ENCODE data around the gene PTPRG.

Gene PTPRG

DNA sequence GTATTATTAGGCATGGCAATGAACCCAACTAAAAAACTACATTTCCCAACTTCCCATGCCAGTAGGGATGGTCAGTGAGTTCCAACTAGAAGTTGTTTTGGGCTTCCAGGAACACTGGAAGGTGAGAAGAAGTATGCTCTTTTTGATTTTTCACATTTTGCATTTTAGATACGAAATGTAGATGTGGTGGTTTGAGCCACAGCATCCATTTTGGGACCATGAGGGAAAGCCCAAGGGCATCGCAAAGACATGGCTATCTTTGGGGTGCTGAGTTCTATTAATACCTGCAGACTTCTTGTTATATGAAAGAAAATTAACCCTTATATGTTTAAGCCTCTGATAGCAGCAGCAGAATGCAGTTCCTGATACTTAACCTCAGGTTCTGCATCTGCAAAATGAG is 62.9 kb downstream of the PTPRG start:
- DNase-seq = no peak

DNA sequence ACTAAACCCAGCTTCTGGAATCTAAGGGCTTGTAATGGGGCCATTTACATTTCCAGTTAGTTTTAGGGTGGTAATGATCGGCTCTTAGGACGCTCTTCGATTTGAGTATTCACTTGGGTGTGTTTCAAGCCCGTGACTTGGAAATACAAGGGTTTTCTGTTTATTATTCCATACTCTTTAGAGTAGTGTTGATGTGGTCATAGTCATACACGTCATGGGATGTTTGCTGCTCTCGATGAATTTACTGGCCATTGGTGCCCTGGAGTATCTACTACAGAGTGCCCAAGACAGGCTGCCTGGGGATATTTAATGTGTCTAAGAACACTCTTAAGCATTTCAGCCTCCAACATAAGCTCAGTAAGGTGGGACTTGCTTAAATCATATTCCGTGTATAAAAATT is 64.1 kb downstream of the PTPRG start:
- no peak for DNase-seq

DNA sequence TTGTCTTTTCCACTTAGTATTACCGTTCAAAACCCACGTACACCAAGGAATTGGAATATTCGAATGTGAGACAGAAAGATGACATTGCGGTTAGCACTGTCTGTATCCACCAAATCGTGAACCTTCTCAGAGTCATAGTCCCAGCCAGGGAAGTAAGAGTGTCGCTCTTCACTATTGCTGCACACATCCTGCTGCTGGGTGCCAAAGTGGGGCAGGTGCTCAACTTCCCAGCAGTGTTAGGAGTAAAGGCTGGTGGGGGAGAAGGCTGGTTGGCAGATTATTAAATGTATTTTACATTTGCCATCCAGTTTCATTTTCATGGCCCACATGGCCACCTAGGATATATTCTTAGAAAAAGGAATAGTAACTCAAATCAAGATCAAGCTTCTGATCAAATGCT is 65.1 kb downstream of the PTPRG start:
- no peak for DNase-seq

DNA sequence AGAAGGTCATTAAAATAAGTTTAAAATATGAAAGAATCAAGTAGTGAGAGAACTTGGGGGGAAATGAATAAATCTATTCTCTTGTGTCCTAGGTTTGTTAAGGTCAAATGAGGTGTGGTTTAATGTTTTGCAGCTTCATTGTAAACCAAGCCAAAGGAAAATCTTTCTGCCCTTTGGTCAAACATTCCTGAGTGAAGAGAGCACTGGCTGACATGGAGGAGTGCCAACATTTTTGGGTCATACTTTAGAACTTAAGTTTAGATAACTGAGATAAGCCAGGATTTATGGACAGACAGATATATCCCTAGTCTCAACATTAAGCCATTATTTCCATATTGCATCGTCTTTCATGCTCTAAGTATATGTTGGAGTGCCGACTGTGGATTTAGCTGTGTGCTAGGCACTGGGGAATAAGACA is 66.4 kb downstream of the PTPRG start:
- no peak for DNase-seq

DNA sequence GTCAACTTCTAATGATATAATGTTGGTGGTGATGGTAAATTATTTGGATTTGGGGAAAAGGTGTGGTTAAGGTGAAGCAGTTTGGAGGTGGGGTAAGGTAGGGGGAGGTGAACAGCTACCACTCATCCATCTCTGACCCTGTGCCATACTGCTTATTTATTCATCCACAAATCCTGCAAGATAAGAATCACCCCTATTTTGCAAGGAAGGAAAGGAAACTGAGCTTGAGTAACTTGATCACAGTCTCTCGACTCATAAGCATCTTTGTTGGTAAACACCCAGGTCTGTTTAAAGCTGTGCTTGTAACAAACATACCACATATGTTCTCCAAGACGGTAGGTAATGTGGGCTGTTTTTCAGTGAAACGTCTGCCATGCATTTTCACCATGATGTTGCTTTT is 67.3 kb downstream of the PTPRG start:
- no peak for DNase-seq

DNA sequence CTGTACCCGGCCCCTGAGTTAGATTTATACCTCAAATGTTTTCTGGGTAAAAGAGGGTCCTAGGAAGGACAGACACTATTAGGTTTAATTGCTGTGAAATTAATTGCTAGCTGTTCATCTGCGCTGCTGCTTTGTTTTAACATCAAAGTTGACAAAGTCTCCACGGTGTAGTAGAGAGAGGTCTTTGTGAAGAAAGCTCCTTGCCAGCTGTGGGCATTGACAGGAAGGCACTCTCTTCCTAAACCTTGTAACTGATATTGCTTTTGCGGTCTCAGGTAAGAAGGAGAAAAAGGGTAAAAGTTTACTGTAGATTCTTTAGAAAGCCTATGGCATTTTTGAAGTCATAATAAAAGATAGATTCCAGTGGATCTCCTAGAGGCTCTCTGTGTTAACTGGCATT is 68.1 kb downstream of the PTPRG start:
- DNase-seq = no peak

DNA sequence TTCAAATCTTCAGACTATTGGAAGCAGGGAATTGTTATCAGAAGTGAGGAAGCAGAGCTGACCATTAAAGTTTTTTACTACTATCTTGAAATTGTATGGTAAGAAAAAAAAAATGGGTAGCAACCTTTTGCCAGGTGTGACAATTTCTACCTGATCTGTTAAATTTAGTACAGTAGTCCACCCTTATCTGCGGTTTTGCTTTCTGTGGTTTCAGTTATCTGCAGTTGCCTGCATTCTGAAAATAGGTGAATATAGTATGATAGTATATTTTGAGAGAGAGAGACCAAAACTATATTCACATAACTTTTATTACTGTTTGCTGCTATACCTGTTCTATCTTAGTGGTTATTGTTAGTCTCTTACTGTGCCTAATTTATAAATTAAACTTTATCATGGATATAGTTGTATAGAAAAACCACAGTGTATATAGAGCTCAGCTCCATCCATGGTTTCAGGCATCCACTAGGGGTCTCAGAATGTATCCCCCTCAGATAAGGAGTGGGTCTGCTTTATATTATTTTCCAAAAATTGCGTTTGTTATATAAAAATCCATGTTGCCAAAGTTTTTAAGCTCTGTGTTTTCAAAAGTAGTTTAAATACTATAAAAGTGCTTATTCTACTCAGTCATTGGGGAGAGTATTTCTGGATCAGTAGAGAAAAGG is 69.9 kb downstream of the PTPRG start:
- no peak for DNase-seq

DNA sequence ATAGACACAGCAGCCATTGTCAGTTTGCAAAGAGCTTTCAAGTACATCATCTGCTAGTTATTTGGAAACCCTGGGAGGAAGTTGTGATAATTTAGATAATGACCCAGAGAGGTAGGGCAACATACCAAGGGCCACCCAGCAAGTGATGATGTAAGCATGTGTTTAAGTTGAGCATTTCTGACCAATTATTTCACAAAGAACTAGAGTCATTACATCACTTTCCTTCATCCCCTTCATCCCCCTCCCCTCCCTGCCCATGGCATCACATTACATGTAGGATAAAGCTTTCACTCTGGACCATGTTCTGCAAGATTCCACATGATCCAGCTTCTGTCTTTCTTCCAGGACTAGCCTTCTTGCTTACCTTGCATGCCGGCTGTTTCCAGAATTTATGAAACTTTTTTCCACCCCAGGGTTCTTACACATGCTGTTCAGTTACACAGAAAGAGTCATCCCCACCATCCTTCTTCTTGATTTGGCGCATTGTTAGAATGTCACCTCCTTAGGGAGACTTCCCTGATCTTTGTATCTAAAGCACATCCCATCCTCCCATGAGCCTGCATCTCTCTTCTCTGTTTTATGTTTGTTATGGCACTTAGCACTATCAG is 71.3 kb downstream of the PTPRG start:
- no peak for DNase-seq

DNA sequence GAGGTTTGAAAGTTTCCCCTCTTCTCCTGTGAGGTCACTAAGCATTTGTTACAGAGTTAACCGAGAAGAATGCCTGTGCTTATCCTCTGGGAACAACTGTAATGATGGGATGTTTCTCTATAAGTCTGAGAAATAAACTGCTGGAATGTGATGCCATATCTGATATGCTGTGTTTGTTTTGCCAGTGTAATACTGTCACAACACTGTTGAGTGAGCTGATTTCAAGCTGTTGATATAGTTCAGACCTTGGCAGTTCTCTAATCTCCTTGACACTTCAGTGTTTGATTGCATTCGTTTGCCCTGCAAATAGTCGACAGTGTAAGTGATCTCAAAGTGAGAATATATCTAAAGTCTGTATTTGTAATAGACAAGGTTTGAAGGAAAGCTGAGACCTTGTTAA is 73.3 kb downstream of the PTPRG start:
- no peak for DNase-seq

DNA sequence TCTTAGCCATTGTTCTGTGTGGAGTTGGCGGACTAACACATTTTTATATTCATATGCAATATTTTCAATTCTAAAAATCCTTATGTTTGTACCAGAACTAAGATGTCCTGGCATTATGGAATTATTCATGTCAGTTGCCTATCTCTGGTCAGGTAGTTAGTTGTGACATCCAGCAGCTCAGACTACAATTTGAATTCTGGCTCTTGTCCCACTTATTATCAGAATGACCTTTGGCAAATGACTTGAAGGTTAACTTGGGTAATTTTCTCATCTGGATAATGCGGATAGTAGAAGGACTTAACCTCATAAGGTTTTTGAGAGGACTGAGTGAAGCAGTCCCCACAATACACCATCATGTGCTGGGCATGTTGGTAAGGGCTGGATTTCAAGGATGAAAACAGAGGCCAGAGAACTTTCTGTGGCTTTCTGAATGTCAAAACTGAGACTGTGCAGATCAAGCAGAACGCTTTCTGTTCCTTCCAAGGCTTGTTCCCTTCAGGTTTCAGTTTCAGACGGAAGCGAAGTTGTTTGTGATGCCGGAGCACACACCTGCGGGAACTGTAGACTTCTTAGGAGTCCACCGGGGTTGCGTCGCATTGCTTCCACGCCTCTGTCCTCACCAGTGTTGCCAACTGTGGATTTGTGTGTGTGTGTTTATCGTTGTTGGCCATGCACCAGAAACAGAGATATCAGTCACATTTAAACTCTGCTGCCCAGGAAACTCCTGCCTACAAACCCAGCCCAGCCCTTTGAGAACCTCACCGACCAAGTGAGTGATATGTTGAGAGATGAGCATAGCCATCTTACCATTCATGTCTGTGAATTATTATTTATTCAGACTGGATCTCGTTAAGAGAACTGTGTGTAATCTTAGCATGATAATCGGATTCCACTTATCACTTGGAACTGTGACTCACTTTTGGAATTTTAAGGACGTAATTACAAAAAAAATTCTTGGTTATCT is 76.0 kb downstream of the PTPRG start:
- DNase-seq = no peak

DNA sequence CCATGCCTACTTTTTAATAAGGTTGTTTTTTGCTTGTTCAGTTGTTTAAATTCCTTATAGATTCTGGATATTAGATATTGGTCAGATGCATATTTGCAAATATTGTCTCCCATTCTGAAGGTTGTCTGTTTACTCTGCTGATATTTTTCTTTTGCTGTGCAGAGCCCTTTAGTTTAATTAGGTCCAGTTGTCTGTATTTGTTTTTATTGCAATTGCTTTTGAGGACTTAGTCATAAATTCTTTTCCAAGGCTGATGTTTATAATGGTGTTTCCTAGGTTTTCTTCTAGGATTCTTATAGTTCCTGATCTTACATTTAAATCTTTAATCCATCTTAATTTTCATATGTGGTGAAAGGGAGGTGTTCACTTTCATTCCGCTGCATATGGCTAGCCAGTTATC is 77.4 kb downstream of the PTPRG start:
- no peak for DNase-seq

DNA sequence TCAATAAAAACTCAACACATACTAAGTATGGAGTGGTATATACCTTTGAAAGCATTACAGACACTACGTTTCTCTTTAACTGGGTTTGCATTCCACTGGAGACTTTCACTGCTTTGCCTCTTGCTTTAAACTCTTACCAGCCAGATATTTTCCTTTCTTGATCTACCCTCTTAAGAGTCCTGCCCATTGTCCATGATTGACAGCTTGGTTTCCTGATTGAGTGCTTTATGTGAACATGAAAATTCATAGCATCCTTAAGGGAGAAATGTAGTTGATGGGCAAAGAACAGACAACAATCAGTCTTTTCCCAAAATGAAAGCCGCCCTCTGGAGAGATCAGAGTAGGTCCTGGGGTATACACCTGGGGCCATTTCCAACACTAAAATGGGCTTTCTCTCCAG is 78.6 kb downstream of the PTPRG start:
- no peak for DNase-seq

DNA sequence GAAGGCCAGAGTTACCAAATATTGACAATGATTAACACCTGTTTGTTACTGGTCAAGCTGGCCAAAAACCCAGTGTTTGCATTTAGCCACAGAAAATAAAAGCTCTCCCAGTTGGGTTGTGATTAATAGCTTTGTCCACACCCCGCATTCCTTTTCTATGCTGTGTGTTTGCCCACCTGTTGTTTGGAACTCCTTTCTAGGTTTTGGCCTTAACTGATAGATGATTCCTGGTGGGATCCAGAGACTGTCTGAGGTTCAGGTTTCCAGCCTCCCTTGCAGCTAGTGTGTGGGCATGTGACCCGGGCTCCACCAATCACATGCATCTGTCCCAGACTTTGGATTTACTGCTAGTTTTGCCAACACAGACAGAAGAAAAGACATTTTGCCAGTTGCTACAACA is 83.8 kb downstream of the PTPRG start:
- no peak for DNase-seq

DNA sequence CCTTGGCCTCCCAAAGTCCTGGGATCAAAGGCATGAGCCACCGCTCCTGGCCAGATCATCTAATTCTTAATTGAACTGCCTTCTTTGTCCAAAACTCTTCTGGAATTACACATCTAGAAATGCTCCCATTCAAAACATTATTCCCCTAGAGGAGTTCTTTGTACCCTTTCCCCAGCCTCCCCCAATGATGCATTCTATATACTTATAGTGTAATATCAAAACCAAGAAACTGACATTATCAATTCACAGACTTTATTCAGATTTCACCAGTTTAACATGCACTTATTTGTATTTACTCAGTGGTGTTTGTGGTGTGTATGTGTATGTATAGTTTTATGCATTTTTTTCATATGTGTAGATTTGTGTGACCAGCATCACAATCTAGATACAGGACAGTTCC is 85.0 kb downstream of the PTPRG start:
- DNase-seq = no peak

DNA sequence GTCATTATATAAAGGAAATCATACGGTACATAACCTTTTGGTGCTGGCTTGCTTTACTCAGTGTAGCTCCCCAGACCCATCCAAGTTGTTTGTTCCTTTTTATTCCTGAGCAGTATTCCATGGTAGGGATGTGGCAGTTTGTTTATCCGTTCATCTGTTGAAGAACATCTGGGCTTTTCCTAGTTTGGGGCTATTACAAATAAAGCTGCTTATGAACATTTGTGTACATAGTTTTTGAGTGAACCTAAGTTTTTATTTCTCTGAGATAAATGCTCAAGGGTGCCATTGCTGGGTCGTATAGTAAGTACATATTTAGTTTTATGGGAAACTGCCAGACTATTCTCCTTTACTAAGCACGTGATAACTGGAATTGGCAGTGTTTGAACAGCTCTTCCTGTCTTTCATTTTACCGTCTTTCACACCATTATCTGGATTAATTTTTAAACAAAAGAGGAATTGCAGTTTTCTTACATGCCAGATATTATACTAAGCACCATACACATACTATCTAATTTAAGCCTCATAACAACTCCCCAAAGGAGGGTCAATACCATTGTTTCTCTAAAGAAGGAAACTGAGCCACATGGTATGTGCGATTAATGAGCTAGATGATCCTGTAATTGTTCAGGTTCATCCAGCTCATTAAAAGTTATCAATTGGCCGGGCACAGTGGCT is 85.6 kb downstream of the PTPRG start:
- DNase-seq = no peak

DNA sequence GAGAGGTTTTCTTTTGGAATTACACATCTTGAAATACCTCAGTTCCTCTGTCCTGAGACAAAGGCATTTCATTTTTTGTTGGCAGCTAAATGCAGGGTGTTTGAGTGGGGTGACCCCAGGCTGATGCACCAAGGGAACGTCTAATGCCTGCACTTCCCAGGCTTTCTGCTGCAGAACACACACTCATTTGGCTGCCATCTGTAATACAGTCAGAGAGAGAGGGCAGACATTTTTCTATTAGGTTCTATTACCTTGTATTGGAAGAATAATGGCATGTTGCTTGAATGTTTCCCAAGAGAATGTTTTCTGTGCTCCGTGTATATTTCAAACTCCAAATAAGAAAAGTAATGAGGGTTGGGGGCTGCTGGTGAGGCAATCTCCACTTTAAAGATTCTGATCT is 87.1 kb downstream of the PTPRG start:
- DNase-seq = no peak

DNA sequence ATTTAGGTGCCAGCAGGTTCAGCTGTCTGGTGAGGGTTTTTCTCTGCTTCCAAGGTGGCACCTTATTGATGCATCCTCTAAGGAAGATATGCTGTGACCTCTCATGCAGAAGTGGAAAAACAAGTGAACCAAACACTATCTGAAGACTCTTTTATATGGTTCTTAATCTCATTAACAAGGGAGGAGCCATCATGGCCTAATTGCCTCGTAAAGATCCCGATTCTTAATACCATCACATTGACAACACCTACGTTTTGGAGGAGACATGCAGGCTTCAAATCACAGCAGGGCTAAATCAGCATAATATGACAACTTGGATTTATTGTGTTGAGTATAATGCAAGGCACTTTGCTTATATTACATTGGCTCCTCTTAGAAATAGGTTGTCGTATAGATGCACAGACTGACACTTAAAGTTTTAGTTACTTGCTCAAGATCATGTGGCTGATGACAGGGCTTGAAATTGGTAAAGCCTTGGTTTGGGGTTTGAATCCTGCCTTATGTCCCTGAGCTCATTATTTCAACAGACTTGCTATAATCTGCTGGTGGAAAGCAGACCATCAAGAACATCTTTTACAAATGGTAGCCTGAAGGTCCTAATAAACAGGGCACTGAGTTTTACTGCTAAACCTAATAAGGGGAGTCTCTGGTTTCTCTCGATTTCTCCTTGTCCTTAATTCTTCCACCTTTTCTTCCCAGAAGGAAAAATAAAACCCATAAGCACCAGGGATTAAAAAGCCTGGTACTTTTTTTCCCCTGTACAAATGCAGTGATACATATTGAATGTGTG is 88.2 kb downstream of the PTPRG start:
- no peak for DNase-seq

DNA sequence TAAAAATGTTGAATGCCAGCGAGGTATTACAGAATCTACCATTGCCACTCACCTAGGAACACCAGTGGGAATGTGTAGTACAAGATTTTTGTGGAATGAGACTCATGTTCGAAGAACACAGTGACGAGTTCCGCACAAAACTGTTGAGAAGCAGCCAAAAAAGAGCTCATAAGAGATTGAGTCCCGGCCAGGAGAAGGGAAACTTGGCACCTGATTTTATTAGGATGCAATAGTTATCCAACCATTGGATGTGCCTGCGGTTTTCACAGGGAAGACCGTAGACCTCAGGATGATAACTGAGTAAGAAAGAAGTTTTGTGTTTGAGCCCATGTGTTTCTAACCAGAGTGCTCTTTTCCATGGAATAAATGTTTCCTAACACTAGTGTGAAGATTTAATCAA is 88.9 kb downstream of the PTPRG start:
- DNase-seq = no peak

DNA sequence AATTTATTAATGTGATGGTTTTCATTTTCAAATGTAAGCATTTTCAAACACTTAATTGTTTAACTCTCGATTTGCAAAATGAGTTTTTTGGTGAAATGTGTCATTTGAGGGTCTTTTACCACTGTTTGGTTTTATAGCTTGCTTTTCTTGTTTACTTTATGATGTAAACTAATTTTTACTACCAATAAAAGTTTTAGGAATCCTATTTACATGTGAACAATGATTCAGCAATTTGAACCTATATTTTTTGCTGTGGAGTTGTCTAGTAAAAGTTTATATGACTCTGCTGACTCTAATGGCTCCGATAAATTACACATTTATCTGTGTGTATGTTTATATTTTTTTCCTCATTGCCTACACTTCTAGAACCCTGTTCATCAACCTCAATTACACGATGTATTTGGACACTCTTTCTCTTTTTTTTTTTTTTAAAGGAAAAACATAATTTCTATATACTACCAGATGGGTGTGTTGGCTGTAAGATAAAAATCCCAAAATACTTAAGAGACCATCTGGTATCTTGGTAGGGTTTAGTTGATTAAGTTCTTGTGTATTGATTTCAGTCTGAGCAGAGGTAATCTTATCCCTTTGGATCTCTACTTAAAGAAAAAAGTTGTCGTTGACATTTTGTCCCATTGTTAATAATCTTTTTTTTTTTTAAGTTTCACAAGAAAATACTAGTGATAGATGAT is 89.5 kb downstream of the PTPRG start:
- DNase-seq = no peak

DNA sequence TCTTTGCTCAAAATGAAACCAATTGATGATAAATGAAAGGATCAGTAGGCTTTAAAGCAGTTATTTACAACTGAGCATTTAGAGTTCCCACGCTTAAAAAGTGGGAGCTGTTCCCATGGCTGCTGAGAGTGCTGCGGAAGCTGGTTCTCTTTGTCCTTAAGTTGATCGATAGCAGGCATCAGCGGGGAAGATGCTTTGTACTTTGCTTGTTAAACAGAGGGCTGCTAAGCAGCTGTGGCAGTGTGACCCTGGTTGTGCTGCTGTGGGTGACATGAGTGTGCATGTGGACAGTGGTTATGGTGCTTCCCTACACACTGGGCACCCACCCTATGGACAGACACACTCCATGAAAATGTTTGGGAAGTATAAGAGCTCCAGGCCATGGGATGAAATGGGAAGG is 96.3 kb downstream of the PTPRG start:
- no peak for DNase-seq

DNA sequence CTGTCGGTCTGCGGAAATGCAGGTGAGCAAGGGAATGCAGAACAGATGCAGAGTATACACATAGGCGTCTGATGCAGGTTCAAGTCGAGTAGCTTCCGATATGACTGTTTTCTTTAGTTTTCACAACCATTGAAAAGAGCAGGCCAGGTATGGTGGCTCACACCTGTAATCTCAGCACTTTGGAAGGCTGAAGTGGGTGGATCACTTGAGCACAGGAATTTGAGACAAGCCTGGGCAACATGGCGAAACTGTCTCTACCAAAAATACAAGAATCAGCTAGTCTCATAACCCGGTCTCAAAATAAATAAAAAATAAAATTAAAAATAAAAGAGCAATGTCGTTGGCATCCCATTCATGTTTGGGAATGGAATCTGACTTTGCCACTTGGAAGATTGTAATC is 101.5 kb downstream of the PTPRG start:
- DNase-seq = no peak
